Measurements from ENCODE around the gene CAB39.

CAB39 gene

DNA sequence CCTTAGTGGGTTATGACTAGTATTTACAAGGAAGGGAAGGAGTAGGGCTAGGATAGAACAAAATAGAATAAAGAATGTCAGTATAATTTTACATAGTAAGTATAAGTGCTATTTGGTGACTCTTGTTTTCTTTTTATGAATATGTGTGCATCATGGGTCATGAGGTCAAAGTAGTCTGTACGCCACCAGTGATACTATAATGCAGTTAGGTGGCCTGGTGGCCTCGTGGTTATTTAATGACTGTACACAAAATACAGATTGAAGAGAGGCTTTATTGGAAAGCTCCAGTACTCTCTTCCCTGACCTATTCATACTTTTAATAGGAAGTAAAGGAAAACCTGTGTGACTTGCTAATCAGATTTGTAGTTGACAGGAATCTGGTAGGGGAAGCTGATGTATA lies 27.3 kb downstream of the CAB39 start:
- DNase-seq (ENCODE audit: extremely low read depth, low read depth) = no peak
- H3K4me3 ChIP-seq (replicated peaks; ENCODE audit: low read depth, low read length) = no peak overlapping the region
- TF ChIP-seq, protein P1, sequence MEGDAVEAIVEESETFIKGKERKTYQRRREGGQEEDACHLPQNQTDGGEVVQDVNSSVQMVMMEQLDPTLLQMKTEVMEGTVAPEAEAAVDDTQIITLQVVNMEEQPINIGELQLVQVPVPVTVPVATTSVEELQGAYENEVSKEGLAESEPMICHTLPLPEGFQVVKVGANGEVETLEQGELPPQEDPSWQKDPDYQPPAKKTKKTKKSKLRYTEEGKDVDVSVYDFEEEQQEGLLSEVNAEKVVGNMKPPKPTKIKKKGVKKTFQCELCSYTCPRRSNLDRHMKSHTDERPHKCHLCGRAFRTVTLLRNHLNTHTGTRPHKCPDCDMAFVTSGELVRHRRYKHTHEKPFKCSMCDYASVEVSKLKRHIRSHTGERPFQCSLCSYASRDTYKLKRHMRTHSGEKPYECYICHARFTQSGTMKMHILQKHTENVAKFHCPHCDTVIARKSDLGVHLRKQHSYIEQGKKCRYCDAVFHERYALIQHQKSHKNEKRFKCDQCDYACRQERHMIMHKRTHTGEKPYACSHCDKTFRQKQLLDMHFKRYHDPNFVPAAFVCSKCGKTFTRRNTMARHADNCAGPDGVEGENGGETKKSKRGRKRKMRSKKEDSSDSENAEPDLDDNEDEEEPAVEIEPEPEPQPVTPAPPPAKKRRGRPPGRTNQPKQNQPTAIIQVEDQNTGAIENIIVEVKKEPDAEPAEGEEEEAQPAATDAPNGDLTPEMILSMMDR (IDR thresholded peaks at IDR 0.05; ENCODE audit: low read depth, low read length, missing control alignments) = no peak

DNA sequence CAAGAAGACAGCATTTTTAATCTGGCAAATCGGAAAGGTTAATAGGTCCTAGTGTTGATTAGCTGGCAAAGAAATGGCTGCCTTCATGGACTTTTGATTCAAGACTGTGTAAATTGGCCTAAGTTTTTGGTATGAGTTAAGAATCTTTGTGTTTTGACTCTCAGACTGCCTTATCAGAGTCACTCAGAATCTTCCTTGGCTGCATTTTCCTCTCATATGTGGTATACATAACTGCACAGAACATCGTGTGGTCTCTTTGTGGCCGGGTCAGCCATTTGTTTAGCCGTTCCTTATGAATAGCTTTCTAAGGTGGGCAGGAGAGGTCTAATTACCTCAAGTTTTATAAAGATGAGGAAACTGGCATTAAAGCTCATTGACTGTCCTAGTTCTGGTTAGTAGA lies 30.1 kb downstream of the CAB39 start:
- DNase-seq (ENCODE audit: extremely low read depth, low read depth) = no peak
- TF ChIP-seq, protein P1 (IDR thresholded peaks at IDR 0.05; ENCODE audit: low read depth, low read length, missing control alignments) = no peak

DNA sequence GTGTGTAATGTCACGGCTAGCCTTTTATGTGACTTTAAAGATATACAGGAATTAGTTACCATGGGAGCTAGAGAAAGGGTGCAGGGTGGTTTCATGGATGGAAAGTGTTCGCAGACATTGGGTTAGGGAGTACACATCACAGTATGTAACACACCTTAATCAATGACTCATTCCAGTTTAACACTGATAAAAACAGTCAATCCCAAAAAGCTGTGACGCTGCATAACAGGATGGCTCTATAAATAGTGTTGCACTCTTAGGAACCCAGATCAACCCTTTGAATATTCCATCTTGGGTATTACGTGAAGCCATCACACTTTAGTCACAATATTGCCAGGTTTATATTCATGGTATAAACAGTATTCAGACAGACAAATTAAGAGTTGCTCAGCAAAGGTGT lies 33.6 kb downstream of the CAB39 start:
- H3K4me3 ChIP-seq (replicated peaks; ENCODE audit: low read depth, low read length) = no peak overlapping the region
- DNase-seq (ENCODE audit: extremely low read depth, low read depth) = no peak
- TF ChIP-seq, protein P1 (IDR thresholded peaks at IDR 0.05; ENCODE audit: low read depth, low read length, missing control alignments) = no peak

More for the DNA sequence above, 30.1 kb downstream of the CAB39 start:
- no peak overlapping the region for H3K4me3 ChIP-seq (replicated peaks; ENCODE audit: low read depth, low read length)

DNA sequence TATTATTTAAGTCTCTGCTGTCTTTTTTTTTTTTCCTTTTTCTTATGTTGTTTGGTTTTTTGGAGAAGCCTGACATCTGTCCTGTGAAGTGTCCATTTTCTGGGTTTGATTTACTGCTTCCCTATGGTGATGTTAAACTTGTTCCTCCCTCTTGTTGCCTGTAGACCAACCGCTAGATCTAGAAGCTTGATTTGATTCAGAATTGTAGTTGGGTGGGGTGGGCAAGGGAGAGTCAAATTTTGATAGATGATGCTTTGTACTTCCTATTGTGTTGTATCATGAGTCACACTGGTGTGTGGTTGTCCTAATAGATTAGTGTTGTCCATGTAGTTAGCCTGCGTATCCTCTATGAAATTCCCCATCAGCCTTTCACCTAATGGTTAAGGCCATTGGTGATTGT lies 35.4 kb downstream of the CAB39 start:
- TF ChIP-seq, protein P1 (IDR thresholded peaks at IDR 0.05; ENCODE audit: low read depth, low read length, missing control alignments) = no peak
- H3K4me3 ChIP-seq (replicated peaks; ENCODE audit: low read depth, low read length) = no peak overlapping the region
- DNase-seq (ENCODE audit: extremely low read depth, low read depth) = no peak

DNA sequence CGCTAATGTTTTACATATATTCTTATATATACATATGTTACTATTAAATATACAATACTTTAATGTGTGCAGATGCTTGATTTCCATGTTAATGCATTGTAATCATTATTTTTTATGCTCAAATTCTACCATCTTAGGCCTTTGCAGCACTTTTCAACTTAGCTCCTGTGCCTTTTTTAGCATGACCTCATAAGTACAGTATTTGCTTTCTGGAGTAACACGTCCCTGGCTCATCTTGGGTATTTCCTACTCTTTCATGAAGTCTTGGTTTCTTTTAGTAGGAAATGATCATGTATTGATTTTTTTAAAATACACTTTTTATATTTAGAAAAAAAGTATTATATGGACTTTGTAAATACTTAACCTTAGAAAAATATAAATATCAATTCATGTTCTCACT lies 36.5 kb downstream of the CAB39 start:
- no peak for DNase-seq (ENCODE audit: extremely low read depth, low read depth)
- TF ChIP-seq, protein P1 (IDR thresholded peaks at IDR 0.05; ENCODE audit: low read depth, low read length, missing control alignments) = no peak
- no peak overlapping the region for H3K4me3 ChIP-seq (replicated peaks; ENCODE audit: low read depth, low read length)

DNA sequence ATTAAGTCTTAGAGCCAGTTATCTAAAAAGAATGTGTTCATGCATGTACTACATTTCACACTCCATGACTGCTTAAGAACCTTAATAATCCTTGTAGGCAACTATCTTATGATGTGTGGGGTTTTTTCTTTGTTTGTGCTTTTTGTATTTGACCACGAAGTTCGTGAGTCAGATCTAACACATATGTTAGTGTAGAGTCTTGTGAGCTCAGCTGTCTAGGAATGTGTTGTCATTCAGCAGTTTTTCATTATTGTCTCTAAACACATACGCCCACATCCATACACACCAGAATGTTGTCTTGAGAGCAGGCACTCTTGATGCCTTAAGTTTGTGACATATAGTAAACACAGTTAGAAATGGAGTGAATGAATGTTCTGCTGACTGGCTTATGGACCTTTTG lies 38.4 kb downstream of the CAB39 start:
- TF ChIP-seq, protein P1 (IDR thresholded peaks at IDR 0.05; ENCODE audit: low read depth, low read length, missing control alignments) = no peak
- H3K4me3 ChIP-seq (replicated peaks; ENCODE audit: low read depth, low read length) = no peak overlapping the region
- peak; percentile 70 for DNase-seq (ENCODE audit: extremely low read depth, low read depth)

DNA sequence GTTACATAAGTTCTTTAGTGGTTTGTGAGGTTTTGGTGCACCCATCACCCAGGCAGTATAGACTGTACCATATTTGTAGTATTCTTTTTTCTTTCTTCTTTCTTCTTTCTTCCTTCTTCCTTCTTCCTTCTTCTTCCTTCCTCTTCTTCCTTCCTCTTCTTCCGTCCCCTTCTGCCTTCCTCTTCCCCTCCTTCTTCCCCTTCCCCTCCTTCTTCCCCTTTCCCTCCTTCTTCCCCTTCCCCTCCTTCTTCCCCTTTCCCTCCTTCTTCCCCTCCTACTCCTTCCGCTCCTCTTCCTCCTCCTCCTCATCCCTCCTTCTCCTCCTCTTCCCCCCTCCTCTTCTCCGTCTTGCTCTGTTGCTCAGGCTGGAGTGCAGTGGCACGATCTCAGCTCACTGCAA lies 41.6 kb downstream of the CAB39 start:
- TF ChIP-seq, protein P1 (IDR thresholded peaks at IDR 0.05; ENCODE audit: low read depth, low read length, missing control alignments) = no peak
- no peak for DNase-seq (ENCODE audit: extremely low read depth, low read depth)
- no peak overlapping the region for H3K4me3 ChIP-seq (replicated peaks; ENCODE audit: low read depth, low read length)
